HCT116 (cell line): ENCODE results near the gene SEC24D. TPM values are rescaled to one million over a fixed set of nuclear protein-coding genes. Genes with fewer than 3 reads are reported as not detected.

Experiments used
- ATAC-seq: fragments of 200-7000 bp; cut with Tn5 transposase; 2 replicates; pipeline ENCODE4 v1.9.1; 2020; ENCODE audit warnings: mild to moderate bottlenecking, moderate library complexity
- BruUV-seq: library from RNA; stranded (reverse); fragments of 400-500 nt; replicated peaks from 2 replicates; lab custom pipeline; 2021; lab: Mats Ljungman, UMichigan
- CTCF ChIA-PET: fragments of 300-600 bp; sonication (Branson Sonifier 250); formaldehyde crosslinking; loops from one replicate; lab custom pipeline; 2021; ENCODE audit warnings: antibody characterized with exemption; lab: Charles Lee
- POLR2A ChIA-PET: fragments of 300-600, 350-600 bp; sonication (Branson Sonifier 250); formaldehyde crosslinking; loops from one replicate; lab custom pipeline; 2021; ENCODE audit warnings: antibody characterized with exemption; lab: Charles Lee
- RAD21 ChIA-PET, 2 experiments: fragments of 300-600 bp; sonication (Branson Sonifier 250); formaldehyde crosslinking; loops; one replicate each; lab custom pipeline; 2023; ENCODE audit warnings: low total read pairs in 2 of 2; ENCODE audit not compliant: uncharacterized antibody in 2 of 2, unreplicated experiment in 2 of 2, low non-redundant PET in 1 of 2; lab: Charles Lee
- DNase-seq: peaks from one replicate; pipeline ENCODE4 v3.0.0-alpha.2; 2010; ENCODE audit warnings: low read depth, low spot score
- H2AFZ ChIP-seq: fragments of 200-600 bp; shearing (Covaris generic), sonication (generic); 2 replicates; pipeline ENCODE4 v1.6.1; 2017; ENCODE audit warnings: low read depth, mixed run types, mixed read lengths, antibody characterized with exemption, low read length; ENCODE audit not compliant: poor library complexity, severe bottlenecking
- H3K27ac ChIP-seq: 2 replicates; pipeline ENCODE4 v1.5.1; 2012; ENCODE audit warnings: low read depth, low read length
- H3K27me3 ChIP-seq: fragments of 200-600 bp; sonication (generic); 2 replicates; pipeline ENCODE4 v1.6.1; 2016; ENCODE audit warnings: mixed run types, low read length, mixed read lengths; ENCODE audit not compliant: insufficient read depth
- H3K36me3 ChIP-seq, 2 experiments: fragments of 200-500 bp in 1 of 2; fragments of 200-600 bp in 1 of 2; sonication (Bioruptor generic) in 1 of 2; sonication (generic) in 1 of 2; 2 replicates each; pipeline versions ENCODE4 v1.5.1 to v1.6.1; 2014 to 2016; ENCODE audit warnings: low read length in 2 of 2, inconsistent platforms in 1 of 2, mixed read lengths in 1 of 2, mixed run types in 1 of 2; ENCODE audit not compliant: insufficient read depth in 2 of 2, control insufficient read depth in 1 of 2
- H3K4me1 ChIP-seq, 2 experiments: fragments of 200-600 bp in 1 of 2; sonication (generic) in 1 of 2; 2 replicates each; pipeline versions ENCODE4 v1.5.1 to v1.6.1; 2012 to 2017; ENCODE audit warnings: low read length in 2 of 2, inconsistent platforms in 1 of 2, mild to moderate bottlenecking in 1 of 2, mixed read lengths in 1 of 2, mixed run types in 1 of 2, moderate library complexity in 1 of 2; ENCODE audit not compliant: insufficient read depth in 2 of 2, control insufficient read depth in 1 of 2
- H3K4me2 ChIP-seq: fragments of 200-600 bp; sonication (generic); 2 replicates; pipeline ENCODE4 v1.6.1; 2017; ENCODE audit warnings: mixed run types, low read length, mixed read lengths
- H3K4me3 ChIP-seq, 2 experiments: fragments of 200-600 bp in 1 of 2; sonication (generic) in 1 of 2; replicated peaks in 1 of 2; 2 replicates each; pipeline ENCODE4 v1.5.1; 2011 to 2016; ENCODE audit warnings: low read length in 2 of 2, control low read depth in 1 of 2, low read depth in 1 of 2, mild to moderate bottlenecking in 1 of 2, mixed read lengths in 1 of 2, mixed run types in 1 of 2
- H3K79me2 ChIP-seq: fragments of 200-600 bp; sonication (generic); 2 replicates; pipeline ENCODE4 v1.6.1; 2017; ENCODE audit warnings: mild to moderate bottlenecking, mixed run types, low read length, moderate library complexity, mixed read lengths; ENCODE audit not compliant: insufficient read depth
- H3K9ac ChIP-seq: fragments of 200-600 bp; sonication (generic); 2 replicates; pipeline ENCODE4 v1.6.1; 2016; ENCODE audit warnings: low read length, mixed read lengths
- H3K9me2 ChIP-seq: fragments of 200-600 bp; sonication (generic), shearing (Covaris generic); 2 replicates; pipeline ENCODE4 v1.6.1; 2017; ENCODE audit warnings: mixed run types, mild to moderate bottlenecking, moderate library complexity; ENCODE audit not compliant: insufficient read depth
- H3K9me3 ChIP-seq, 2 experiments: fragments of 200-500 bp in 1 of 2; fragments of 200-600 bp in 1 of 2; sonication (Bioruptor generic) in 1 of 2; sonication (generic) in 1 of 2; 2 replicates each; pipeline ENCODE4 v1.6.1; 2014 to 2017; ENCODE audit warnings: low read length in 2 of 2, mixed read lengths in 2 of 2, inconsistent platforms in 1 of 2, low read depth in 1 of 2, mild to moderate bottlenecking in 1 of 2, mixed run types in 1 of 2, moderate library complexity in 1 of 2; ENCODE audit not compliant: control insufficient read depth in 1 of 2, insufficient read depth in 1 of 2
- H4K20me1 ChIP-seq: fragments of 200-600 bp; sonication (generic), shearing (Covaris generic); 2 replicates; pipeline ENCODE4 v1.6.1; 2017; ENCODE audit warnings: mixed run types, mild to moderate bottlenecking, moderate library complexity; ENCODE audit not compliant: insufficient read depth
- ATF3 ChIP-seq: IDR thresholded peaks from 2 replicates; pipeline ENCODE4 v1.6.1; 2012
- CBX3 ChIP-seq: IDR thresholded peaks from 2 replicates; pipeline ENCODE4 v1.6.1; 2012; ENCODE audit warnings: low read depth
- CEBPB ChIP-seq: IDR thresholded peaks from 2 replicates; pipeline ENCODE4 v1.6.1; 2012; ENCODE audit warnings: low read depth
- CTCF ChIP-seq, 3 experiments: fragments of 200-600 bp in 1 of 3; sonication (generic) in 1 of 3; IDR thresholded peaks in 2 of 3; conservative IDR thresholded peaks in 1 of 3; 2 replicates each; pipeline ENCODE4 v1.5.1; 2012 to 2017; ENCODE audit warnings: low read depth in 2 of 3, low read length in 2 of 3, antibody characterized with exemption in 1 of 3, borderline replicate concordance in 1 of 3, control low read depth in 1 of 3, mild to moderate bottlenecking in 1 of 3, mixed read lengths in 1 of 3, mixed run types in 1 of 3, moderate library complexity in 1 of 3; ENCODE audit not compliant: insufficient read depth in 1 of 3
- ELF1 ChIP-seq: IDR thresholded peaks from 2 replicates; pipeline ENCODE4 v1.6.1; 2012; ENCODE audit warnings: low read depth, borderline replicate concordance
- EZH2phosphoT487 ChIP-seq: fragments of 200-600 bp; IDR thresholded peaks from 2 replicates; pipeline ENCODE4 v1.6.1; 2018; ENCODE audit warnings: antibody characterized with exemption, borderline replicate concordance
- FOSL1 ChIP-seq: IDR thresholded peaks from 2 replicates; pipeline ENCODE4 v1.6.1; 2012; ENCODE audit warnings: low read depth
- JUND ChIP-seq: IDR thresholded peaks from 2 replicates; pipeline ENCODE4 v1.6.1; 2012
- MAX ChIP-seq: IDR thresholded peaks from 2 replicates; pipeline ENCODE4 v1.6.1; 2012
- POLR2AphosphoS5 ChIP-seq: IDR thresholded peaks from 2 replicates; pipeline ENCODE4 v1.6.1; 2011; ENCODE audit warnings: mild to moderate bottlenecking, low read depth, low read length, moderate library complexity
- SIN3A ChIP-seq: IDR thresholded peaks from 2 replicates; pipeline ENCODE4 v1.6.1; 2012; ENCODE audit warnings: low read depth
- SP1 ChIP-seq: IDR thresholded peaks from 2 replicates; pipeline ENCODE4 v1.6.1; 2012; ENCODE audit warnings: low read depth
- TCF7L2 ChIP-seq: IDR thresholded peaks from 2 replicates; pipeline ENCODE4 v1.7.0; 2011; ENCODE audit warnings: borderline replicate concordance, inconsistent platforms; ENCODE audit not compliant: insufficient read depth, insufficient read length; ENCODE audit errors: extremely low read depth
- ZFX ChIP-seq: fragments of 450-650 bp; IDR thresholded peaks from 2 replicates; pipeline ENCODE4 v1.6.1; 2017
- ZNF274 ChIP-seq: fragments of 200-500 bp; sonication (Bioruptor generic); IDR thresholded peaks from 2 replicates; pipeline ENCODE4 v1.6.1; 2014; ENCODE audit warnings: mild to moderate bottlenecking, low read depth, low read length, inconsistent platforms
- intact Hi-C: fragments of 100-400 bp; cut with micrococcal nuclease; formaldehyde crosslinking; loops from 2 replicates; pipeline ENCODE4 v1.10.0; 2022
- total RNA-seq: library from RNA; stranded (reverse); gene quantifications from one replicate; pipeline ENCODE4 v1.2.1, GENCODE V29; 2021; ENCODE audit not compliant: unreplicated experiment

The SEC24D gene
- total RNA-seq, 1 experiment from 2014 or later = 28.5 TPM

GRCh38 chr4:118839221-118839927 lies 3.4 kb upstream of the SEC24D start:
- no peaks in the 10 kb centered on the region for H3K27me3 ChIP-seq
- ChIA-PET RAD21 (no interaction called here), POLR2A (no interaction called here), CTCF (interaction anchor here (0.6 kb wide), 1 partner anchor 157 kb away, joined by 3 read pairs; no protein-coding TSS in a partner anchor)
- DNase-seq (no peak), ATAC-seq (no peak)
- no peak overlapping the region for H3K4me3 ChIP-seq
- H3K9me3 ChIP-seq = no peaks in the 10 kb centered on the region
- intact Hi-C loops = no loop called here
- TF ChIP-seq ZFX = no peak
- TF ChIP-seq EZH2phosphoT487 = no peak
- no peak for TF ChIP-seq FOSL1
- TF ChIP-seq POLR2AphosphoS5 = no peak
- no peak for TF ChIP-seq ZNF274
- no peak for TF ChIP-seq TCF7L2
- no peak for TF ChIP-seq SIN3A
- TF ChIP-seq ATF3 = no peak
- TF ChIP-seq CTCF (IDR thresholded peaks at IDR 0.05 in 2 of 3, conservative IDR thresholded peaks at IDR 0.05 in 1 of 3; ENCODE audit: borderline replicate concordance in 1 of 3, insufficient read depth in 1 of 3, low read depth in 2 of 3, low read length in 2 of 3) = no peak
- TF ChIP-seq SP1 = no peak
- TF ChIP-seq CBX3 = no peak
- no peak for TF ChIP-seq ELF1
- no peak for TF ChIP-seq MAX
- TF ChIP-seq CEBPB = no peak
- no peak for TF ChIP-seq JUND
- TF ChIP-seq, all 23 proteins: peak for 0
- Histone ChIP-seq H3K27ac (no peak overlapping the region), H2AFZ (no peak overlapping the region), H3K9ac (no peak overlapping the region), H3K36me3 (no peaks in the 10 kb centered on the region), H3K9me2 (no peaks in the 10 kb centered on the region), H3K4me1 (peaks cover 17 to 41% of the 10 kb centered on the region in 2 experiments), H3K4me2 (no peak overlapping the region), H3K79me2 (peaks cover 11% of the 10 kb centered on the region; the same call in 1 of the 2 replicates), H4K20me1 (no peaks in the 10 kb centered on the region)
- no TSS peak for BruUV-seq
